ENCODE data around the gene SERINC4.

The SERINC4 gene

DNA sequence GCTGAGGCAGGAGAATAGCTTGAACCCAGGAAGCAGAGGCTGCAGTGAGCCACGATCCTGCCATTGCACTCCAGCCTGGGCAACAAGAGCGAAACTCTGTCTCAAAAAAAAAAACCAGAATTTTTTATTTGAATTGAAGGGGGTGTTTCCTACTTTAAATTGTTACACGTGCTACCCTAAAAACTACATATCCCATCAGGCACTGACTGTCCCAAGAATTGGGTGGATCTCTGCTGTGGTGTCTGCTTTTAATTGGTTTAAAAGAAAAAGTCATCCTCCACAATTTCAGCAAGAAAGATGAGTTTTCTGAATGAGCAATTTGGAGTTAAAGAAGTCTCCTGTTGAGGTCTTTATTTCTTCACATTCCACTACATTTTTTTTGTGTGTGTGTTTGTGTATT lies 51.6 kb downstream of the SERINC4 start:
- no peak for DNase-seq

GRCh38 chr15:43746903-43747309 lies 53.1 kb downstream of the SERINC4 start:
- peak; percentile 33 for DNase-seq

DNA sequence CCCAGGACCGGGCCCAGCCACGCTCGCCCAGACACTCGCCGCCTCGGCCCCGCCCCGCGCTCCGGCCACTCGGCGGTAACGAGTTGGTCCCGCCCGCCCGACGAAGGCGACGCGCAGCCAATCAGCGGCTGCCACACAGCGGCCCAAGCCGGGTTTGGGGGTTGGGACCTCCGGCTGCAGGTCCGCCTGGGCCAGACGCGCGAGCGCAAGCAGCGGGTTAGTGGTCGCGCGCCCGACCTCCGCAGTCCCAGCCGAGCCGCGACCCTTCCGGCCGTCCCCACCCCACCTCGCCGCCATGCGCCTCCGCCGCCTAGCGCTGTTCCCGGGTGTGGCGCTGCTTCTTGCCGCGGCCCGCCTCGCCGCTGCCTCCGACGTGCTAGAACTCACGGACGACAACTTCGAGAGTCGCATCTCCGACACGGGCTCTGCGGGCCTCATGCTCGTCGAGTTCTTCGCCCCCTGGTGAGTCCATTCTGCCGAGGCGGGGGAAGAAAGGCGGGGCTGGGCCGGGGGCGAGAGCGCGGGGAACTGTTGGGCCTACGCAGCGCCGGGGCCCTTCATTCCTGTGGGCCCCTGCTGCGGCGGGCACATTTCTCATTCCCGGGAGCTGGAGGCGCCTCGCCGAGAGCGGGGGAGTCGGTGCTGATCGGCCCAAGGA lies 53.6 kb downstream of the SERINC4 start, which contains the start of gene PDIA3:
PDIA3 (plus strand) TSS at position 194 of the 658 bp plus-strand sequence; CDS start at position 296, 102 bp downstream.
- peak; percentile 59 for DNase-seq

Measured in NCI-H1105 treated with DMSO at 0.1 percent for 48 hours (cell line).